ENCODE data around the gene CEBPB. TPM values are rescaled to one million over a fixed set of nuclear protein-coding genes. Genes with fewer than 3 reads are reported as not detected.
A peak's percentile ranks its signal among the peaks of the same experiment; 100 is the strongest.

The CEBPB gene
- total RNA-seq, 6 experiments from 2014 or later = 130 to 182 (median 152) TPM

- Histone ChIP-seq H3K27me3 (no peaks in the 10 kb centered on the region), H3K4me1 (no peaks in the 10 kb centered on the region), H3K27ac (no peak overlapping the region), H3K4me3 (no peak overlapping the region), H3K9me3 (peaks cover 0 to 3% (median 0%) of the 10 kb centered on the region in 4 donors), H3K36me3 (peaks cover 0 to 13% (median 7%) of the 10 kb centered on the region in 4 donors)
- 81% methylated on average over 4 of the region's 6 CpGs for WGBS (ENCODE audit: insufficient coverage, low coverage, low lambda C conversion rate, missing lambda C conversion rate)
- no peak for ATAC-seq
- intact Hi-C loops (cut with DNase I) = no loop called here
- no peak for DNase-seq
- TF ChIP-seq CTCF (IDR thresholded peaks at IDR 0.05) = no peak
- peak; percentile 13 for TF ChIP-seq POLR2A (IDR thresholded peaks at IDR 0.05)
Measured at GRCh38 chr20:50196896-50197295, 6.3 kb downstream of the CEBPB start.

GRCh38 chr20:50197463-50198179 is 7.0 kb downstream of the CEBPB start:
- no peaks in the 10 kb centered on the region for H3K4me1 ChIP-seq
- H3K27me3 ChIP-seq = no peaks in the 10 kb centered on the region
- DNase-seq = no peak
- no peak for TF ChIP-seq CTCF (IDR thresholded peaks at IDR 0.05)
- TF ChIP-seq POLR2A (IDR thresholded peaks at IDR 0.05) = no peak
- peaks cover 0 to 3% (median 0%) of the 10 kb centered on the region in 4 donors for H3K9me3 ChIP-seq
- intact Hi-C loops (cut with DNase I) = no loop called here
- ATAC-seq = no peak
- H3K27ac ChIP-seq = no peak overlapping the region
- WGBS (ENCODE audit: insufficient coverage, low coverage, low lambda C conversion rate, missing lambda C conversion rate) = 75% methylated on average over 10 of the region's 10 CpGs
- H3K4me3 ChIP-seq = no peak overlapping the region
- peaks cover 0 to 13% (median 7%) of the 10 kb centered on the region in 4 donors for H3K36me3 ChIP-seq

GRCh38 chr20:50198180-50198666 is 7.6 kb downstream of the CEBPB start:
- ATAC-seq = no peak
- Histone ChIP-seq H3K9me3 (peaks cover 0 to 3% (median 0%) of the 10 kb centered on the region in 4 donors), H3K27me3 (no peaks in the 10 kb centered on the region), H3K36me3 (peaks cover 0 to 7% (median 5%) of the 10 kb centered on the region in 4 donors), H3K27ac (no peak overlapping the region), H3K4me3 (no peak overlapping the region), H3K4me1 (no peaks in the 10 kb centered on the region)
- intact Hi-C loops (cut with DNase I) = no loop called here
- TF ChIP-seq POLR2A (IDR thresholded peaks at IDR 0.05) = no peak
- TF ChIP-seq CTCF (IDR thresholded peaks at IDR 0.05) = no peak
- peak in 1 of 3 donors; percentile 52 for DNase-seq
- 84% methylated on average over 3 of the region's 11 CpGs for whole genome bisulfite sequencing (ENCODE audit: insufficient coverage, low coverage, low lambda C conversion rate, missing lambda C conversion rate)

- Histone ChIP-seq H3K4me3 (no peak overlapping the region), H3K4me1 (no peaks in the 10 kb centered on the region), H3K27me3 (no peaks in the 10 kb centered on the region), H3K9me3 (peaks cover 0 to 3% (median 0%) of the 10 kb centered on the region in 4 donors), H3K27ac (no peak overlapping the region), H3K36me3 (peaks cover 0 to 2% (median under 1%) of the 10 kb centered on the region in 4 donors)
- ATAC-seq = no peak
- intact Hi-C loops (cut with DNase I) = no loop called here
- TF ChIP-seq CTCF (IDR thresholded peaks at IDR 0.05) (no peak), POLR2A (IDR thresholded peaks at IDR 0.05) (no peak)
- 78% methylated on average over 1 of the region's 1 CpG for WGBS (ENCODE audit: insufficient coverage, low coverage, low lambda C conversion rate, missing lambda C conversion rate)
- DNase-seq = no peak
Measured at GRCh38 chr20:50198716-50199115, 8.1 kb downstream of the CEBPB start.
